NCI-H1048 (cell line): ENCODE results near the gene C1orf74.

Experiments used
- DNase-seq: peaks from one replicate; lab custom pipeline; 2025; lab: John Stamatoyannopoulos, UW

The C1orf74 gene

GRCh38 chr1:209770636-209771415 is 13.5 kb downstream of the C1orf74 start:
- DNase-seq, result no peak

DNA sequence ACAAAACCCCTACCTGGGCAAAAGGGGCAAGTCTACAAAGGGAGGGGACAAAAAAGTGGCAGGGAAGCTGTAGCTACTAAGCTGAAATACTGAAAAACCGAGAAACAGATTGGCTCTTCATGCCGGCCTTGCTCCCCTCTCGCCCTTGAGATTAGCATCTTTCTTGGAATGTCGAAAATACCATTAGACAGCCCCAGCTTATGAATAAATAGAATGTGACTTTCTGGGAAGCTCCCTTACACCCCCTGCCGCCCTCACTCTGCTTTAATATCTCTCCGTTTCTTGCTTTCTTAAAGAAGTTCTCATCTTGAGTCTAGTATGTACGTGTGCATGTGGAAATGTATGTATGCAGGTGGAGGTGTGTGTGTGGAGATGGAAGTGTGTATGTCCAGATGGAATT is 14.4 kb downstream of the C1orf74 start:
- no peak for DNase-seq

- DNase-seq, result no peak
These were observed 15.0 kb downstream of the C1orf74 start for GRCh38 chr1:209769171-209769904.

GRCh38 chr1:209768354-209768774 is 16.0 kb downstream of the C1orf74 start:
- DNase-seq, result no peak

- DNase-seq, result no peak
These were observed 16.7 kb downstream of the C1orf74 start for GRCh38 chr1:209767706-209768105.

DNA sequence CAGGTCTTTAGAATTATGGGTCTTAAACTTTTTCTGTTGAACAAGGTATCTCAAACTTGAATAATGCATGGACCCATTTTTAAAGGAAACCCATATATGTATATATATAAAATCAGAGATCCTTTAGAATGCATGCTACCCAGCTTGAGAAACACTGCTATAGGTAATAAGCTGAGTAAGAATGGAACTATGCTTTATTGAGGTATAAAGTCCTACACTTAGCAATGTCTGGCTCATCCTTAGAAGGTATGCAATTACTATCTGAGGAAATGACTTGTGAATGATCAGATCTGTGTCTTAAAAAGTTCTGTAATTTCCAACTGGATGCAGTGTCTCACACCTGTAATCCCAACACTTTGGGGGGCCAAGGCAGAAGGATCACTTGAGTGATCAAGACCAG is 17.3 kb downstream of the C1orf74 start:
- DNase-seq, result no peak

DNA sequence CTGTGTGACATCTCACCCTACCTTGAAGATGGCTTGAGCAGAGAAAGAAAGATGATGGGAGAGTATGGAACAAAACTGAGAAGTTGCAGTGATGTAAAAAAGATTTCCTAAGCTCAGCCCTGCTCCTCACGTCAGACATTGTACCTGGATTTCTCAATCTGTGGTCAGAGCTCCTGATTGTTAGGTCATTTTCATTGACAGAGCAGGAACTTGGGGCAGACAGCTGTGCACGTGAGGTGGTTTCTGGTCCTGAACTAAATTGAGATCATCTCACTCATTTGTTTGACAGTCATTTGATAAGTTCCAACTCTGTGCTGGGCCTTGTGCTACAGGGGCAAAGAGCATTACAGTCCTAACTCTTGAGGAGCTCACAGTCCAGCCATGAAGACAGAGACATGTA is 18.3 kb downstream of the C1orf74 start:
- DNase-seq, result no peak

GRCh38 chr1:209761011-209761635 is 23.2 kb downstream of the C1orf74 start:
- DNase-seq, result no peak

DNA sequence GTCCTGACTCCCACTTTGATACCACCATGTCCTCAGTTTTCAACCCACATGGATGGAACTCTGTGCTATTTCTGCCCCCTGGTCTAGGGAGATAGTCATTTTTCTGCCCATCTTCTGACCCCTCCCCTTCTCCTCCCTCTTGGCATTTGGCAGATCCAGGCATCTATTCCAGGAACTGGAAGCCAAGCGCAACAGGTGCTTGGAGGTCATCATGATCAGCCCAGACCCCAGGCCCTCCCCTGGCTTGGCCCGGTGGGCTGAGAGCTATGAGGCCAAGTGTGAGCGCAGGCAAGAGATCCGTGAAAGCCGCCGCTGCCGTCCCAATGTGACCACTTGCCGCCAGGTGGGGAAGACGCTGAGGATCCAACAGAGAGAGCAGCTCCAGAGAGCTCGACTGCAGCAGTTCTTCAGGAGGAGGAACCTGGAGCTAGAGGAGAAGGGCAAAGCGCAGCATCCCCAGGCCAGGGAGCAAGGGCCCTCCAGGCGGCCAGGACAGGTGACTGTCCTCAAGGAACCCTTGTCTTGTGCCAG is 24.5 kb downstream of the C1orf74 start:
- DNase-seq, result no peak

DNA sequence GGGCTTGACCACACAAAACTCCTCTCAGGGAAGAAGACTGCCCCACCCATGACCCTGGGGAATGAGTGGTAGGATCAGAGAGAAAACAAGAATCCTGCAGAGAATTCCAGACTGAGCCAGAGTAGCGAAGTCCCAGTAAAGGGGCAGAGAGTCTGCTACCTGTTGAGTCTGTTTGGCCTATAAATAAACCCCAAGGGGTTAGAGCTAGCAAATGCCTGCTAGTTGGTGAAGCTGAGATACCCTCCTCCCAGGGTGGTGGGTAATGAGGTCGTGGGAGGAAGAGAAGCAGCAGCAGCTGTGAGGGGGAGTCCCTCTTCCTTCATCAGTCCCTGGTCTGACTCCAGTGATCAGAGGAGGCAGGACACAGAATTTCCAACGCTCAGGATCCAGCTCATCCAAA is 26.0 kb downstream of the C1orf74 start:
- DNase-seq, result no peak

GRCh38 chr1:209756615-209757445 is 27.5 kb downstream of the C1orf74 start:
- DNase-seq, result no peak

GRCh38 chr1:209755926-209756614 is 28.3 kb downstream of the C1orf74 start, which contains the start of gene TRAF3IP3:
Gene TRAF3IP3, plus strand, starts transcription at chr1:209756053. Its CDS starts 3,987 bp downstream, at chr1:209760040.
- no peak for DNase-seq

DNA sequence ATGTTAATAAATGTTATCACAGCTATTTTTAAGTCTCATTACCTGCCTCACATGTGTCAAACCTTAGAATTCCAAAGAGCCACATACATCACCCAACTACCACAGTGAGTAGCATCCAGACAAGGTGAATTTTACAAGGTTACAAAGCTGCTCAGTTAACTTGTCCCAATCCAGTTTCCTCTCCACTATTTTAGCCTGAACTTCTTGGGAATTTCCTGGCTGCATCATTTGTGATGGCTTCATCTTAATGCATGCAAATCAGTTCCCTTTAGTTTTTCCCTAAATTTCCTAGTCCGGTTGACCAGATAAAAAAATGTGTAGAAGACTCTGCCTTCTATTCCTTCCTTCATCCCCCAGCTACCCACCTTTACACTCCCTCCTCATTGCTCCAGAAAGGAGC is 29.1 kb downstream of the C1orf74 start:
- DNase-seq, result no peak

GRCh38 chr1:209752890-209753289 is 31.5 kb downstream of the C1orf74 start:
- DNase-seq, result no peak

- no peak for DNase-seq
These were observed 32.6 kb downstream of the C1orf74 start for GRCh38 chr1:209751627-209752231.

DNA sequence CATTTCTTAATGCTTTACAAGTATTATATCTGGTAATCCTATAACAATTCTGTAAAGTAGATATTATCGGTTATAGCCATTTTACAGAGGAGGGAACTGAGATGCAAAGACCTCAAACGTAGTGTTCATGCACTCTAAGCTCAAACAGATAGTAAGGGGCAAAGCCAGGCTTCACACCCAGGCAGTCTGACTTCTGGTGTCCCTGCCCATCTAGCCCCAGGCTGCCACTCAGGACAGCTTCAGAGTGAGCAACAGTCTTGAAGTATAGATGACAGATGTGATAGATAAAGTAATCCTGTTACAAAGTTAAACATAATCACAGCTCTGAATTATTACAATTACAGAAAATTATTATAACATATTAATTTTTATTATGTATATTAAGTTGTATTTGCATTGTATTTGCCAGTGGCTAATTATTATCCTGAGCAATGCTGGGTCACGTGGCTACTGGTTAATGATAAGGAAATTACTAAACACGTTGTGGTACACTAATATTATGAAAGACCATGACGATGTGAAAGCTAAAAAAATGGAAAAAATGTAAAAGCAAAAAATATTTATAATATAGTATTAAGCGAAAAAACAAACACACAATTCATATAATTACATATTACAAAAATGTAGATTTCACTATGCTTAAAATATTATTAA is 34.6 kb downstream of the C1orf74 start:
- DNase-seq, result no peak

GRCh38 chr1:209749205-209749604 is 35.2 kb downstream of the C1orf74 start:
- DNase-seq, result no peak

DNA sequence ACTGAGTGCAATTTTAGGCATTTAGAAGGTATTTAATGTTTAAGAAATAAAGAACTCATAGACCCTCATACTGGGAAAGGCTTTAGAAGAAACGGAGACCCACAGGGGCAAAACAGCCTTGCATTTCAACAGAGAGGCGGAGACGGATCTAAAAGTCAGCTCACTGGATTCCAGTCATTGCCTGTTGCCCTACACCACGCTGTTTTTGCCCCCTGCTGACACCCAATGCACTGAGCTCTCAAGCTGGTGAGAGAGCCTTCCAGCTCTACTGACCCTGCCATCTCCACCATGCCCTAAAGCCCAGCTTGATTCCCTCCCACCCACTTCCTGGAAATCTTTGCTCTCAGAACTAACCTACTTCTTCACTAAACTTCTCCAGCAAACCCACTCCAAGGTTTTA is 35.7 kb downstream of the C1orf74 start:
- no peak for DNase-seq

DNA sequence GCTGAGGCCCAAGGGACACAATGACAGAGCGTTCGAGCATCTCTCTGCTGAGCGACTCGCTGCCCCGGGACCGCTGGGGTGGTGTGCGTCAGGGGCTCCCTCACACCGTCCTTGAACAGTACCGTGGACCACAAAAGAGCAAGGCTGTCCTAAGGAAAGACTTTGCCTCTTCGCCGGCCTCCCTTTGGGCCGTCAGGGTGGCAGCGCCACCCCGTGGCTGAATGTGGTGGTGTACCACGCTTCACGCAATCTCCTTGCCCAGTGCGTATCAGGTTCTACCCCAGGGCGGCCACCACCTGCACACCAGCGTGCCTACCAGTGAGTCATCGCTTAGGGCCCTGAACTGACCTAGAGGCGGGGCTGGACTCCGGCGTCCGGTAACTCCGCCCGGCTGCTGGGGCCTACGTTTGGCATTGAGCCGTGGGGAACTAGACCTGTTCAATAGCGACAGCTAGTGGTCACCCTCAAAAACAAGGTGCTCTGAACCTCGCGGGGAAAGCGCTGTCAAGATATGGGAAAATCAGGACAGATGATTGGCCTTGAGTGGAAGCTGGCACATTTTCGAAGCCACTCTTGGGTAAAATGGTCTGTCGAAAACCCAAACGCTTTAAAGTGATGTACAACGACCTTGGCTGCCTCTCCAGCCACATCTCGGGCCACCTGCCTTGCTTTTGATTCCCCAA is 36.6 kb downstream of the C1orf74 start:
- peak; percentile 33 for DNase-seq
